GM12872 (cell line): ENCODE measurements around the gene CFAP77.

Experiments used
- TF ChIP-seq, protein P1 (sequence below): IDR thresholded peaks from 3 replicates; pipeline ENCODE4 v1.5.1; 2011; ENCODE audit warnings: low read depth, mild to moderate bottlenecking, low read length, moderate library complexity; ENCODE audit not compliant: insufficient read depth

CFAP77 gene

GRCh38 chr9:132424857-132425674, 15.1 kb downstream of the CFAP77 start:
- TF ChIP-seq, protein P1, sequence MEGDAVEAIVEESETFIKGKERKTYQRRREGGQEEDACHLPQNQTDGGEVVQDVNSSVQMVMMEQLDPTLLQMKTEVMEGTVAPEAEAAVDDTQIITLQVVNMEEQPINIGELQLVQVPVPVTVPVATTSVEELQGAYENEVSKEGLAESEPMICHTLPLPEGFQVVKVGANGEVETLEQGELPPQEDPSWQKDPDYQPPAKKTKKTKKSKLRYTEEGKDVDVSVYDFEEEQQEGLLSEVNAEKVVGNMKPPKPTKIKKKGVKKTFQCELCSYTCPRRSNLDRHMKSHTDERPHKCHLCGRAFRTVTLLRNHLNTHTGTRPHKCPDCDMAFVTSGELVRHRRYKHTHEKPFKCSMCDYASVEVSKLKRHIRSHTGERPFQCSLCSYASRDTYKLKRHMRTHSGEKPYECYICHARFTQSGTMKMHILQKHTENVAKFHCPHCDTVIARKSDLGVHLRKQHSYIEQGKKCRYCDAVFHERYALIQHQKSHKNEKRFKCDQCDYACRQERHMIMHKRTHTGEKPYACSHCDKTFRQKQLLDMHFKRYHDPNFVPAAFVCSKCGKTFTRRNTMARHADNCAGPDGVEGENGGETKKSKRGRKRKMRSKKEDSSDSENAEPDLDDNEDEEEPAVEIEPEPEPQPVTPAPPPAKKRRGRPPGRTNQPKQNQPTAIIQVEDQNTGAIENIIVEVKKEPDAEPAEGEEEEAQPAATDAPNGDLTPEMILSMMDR, result no peak

DNA sequence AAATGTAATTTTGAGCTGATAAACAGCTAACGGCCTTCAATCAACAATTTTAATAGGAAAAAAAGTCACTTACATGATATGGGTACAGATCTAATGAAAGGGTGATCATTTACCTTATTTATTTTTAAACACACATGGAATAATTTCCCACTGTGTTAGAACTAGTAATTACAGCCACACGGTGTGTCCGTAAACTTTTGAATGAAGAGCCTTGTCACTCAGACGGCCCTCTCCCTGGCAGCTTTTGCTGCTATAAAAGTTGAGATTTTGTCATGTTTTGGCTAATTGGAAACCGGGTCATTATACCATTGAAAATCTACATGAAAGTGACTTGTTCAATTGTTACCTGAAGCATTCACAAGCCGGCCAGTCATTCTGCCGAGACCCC, 15.7 kb downstream of the CFAP77 start:
- TF ChIP-seq, protein P1, result no peak

DNA sequence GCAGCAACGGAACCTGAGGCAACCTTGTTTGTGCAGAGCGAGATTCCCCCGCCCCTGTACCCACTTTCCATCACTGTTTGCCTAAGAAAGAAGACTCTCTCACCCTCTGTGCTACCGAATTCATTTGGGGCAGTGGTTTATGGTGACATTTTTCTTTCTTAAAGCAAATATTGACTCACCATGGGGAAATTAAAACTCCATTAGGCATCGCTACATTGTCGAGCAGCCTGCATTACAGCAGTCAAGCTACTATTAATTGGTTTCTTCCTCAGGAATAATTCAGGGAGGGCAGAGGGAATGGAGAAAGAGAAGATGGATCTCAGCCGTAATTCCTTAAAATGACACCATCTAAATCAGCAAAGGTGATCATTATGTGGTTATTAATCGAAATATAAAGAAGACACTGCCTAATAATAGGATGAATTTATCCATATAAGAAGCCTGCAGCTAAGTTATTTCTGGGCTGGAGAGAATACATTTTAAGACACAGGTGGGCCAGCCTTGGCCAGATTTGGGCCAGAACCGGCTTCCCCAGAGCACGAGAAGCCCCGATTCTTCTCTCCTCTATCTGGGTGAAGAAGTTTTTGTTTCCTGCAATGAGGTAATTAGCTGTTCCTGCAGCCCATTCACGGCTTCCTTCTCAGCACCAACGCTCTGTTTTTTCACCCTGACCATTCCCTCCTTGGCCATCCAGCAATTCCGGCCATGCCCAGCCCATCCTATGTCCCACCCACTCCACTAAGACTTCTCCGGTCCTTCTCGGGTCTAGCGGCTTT, 16.8 kb downstream of the CFAP77 start:
- TF ChIP-seq, protein P1, result no peak

GRCh38 chr9:132430998-132431397, 21.0 kb downstream of the CFAP77 start:
- TF ChIP-seq, protein P1, result no peak

DNA sequence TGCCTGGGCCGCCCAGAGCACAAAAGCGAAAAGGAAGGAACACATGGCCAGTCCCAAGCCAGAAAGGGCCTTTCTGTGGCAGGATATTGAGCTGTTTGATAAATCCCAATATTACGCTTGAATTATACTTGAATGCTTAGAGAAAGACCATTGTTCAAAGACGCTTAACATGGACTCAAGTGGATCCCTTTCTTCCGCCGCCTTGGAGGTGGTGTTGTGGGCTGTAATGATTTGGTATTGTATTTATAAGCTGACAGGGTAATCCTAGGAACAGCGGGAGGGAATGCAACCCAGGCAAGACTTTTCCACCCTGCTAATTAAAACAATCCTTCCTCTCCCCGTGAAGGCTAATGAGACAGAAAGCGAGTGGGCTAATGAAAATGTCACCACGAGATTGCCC, 24.9 kb downstream of the CFAP77 start:
- TF ChIP-seq, protein P1, result no peak

GRCh38 chr9:132439153-132439552, 29.1 kb downstream of the CFAP77 start:
- TF ChIP-seq, protein P1, result no peak

- TF ChIP-seq, protein P1, result no peak
Observed at GRCh38 chr9:132440735-132441134, 30.7 kb downstream of the CFAP77 start.
